GM12878 (cell line): ENCODE measurements around the gene TBXAS1. TPM values are rescaled to one million over a fixed set of nuclear protein-coding genes. Genes with fewer than 3 reads are reported as not detected.

Experiments
- CHD2 ChIP-seq: IDR thresholded peaks from 2 replicates; pipeline ENCODE4 v1.6.1; 2011; ENCODE audit warnings: low read depth, low read length, improper control_type of control experiment, borderline replicate concordance
- ETV6 ChIP-seq, 2 experiments: fragments of 450-650 bp in 1 of 2; IDR thresholded peaks in 1 of 2; conservative IDR thresholded peaks in 1 of 2; 2 replicates each; pipeline ENCODE4 v1.6.1; 2014; ENCODE audit warnings: antibody characterized with exemption in 1 of 2, borderline replicate concordance in 1 of 2, low read depth in 1 of 2, mild to moderate bottlenecking in 1 of 2, moderate library complexity in 1 of 2
- GABPA ChIP-seq: IDR thresholded peaks from 2 replicates; pipeline ENCODE4 v1.6.1; 2014; ENCODE audit warnings: antibody characterized with exemption, low read depth, mild to moderate bottlenecking, inconsistent platforms
- RFX5 ChIP-seq: IDR thresholded peaks from 2 replicates; pipeline ENCODE4 v1.6.1; 2011; ENCODE audit warnings: low read depth, low read length, improper control_type of control experiment
- YBX1 ChIP-seq: fragments of 450-650 bp; IDR thresholded peaks from 2 replicates; pipeline ENCODE4 v1.6.1; 2016; ENCODE audit warnings: antibody characterized with exemption
- YY1 ChIP-seq: IDR thresholded peaks from 2 replicates; pipeline ENCODE4 v1.6.1; 2011; ENCODE audit warnings: low read depth, mild to moderate bottlenecking, low read length
- ZBTB33 ChIP-seq: fragments of 450-650 bp; IDR thresholded peaks from 2 replicates; pipeline ENCODE4 v1.6.1; 2017; ENCODE audit warnings: mild to moderate bottlenecking
- ZNF274 ChIP-seq: IDR thresholded peaks from one replicate; pipeline ENCODE4 v1.8.0; 2011; ENCODE audit not compliant: insufficient read length, insufficient read depth
- polyA plus RNA-seq, 11 experiments: library from polyadenylated mRNA; depleted of rRNA in 4 of 11; unstranded in 6 of 11; stranded (reverse) in 5 of 11; fragments of >200 nt; fragmentation: Nextera tagmentation in 4 of 11; fragmentation: Illumina TruSeq in 1 of 11; extraction: Ambion mirVana in 4 of 11; extraction: Trizol in 1 of 11; gene quantifications; 1 replicate in 1 of 11; 2 replicates in 10 of 11; pipeline versions ENCODE4 v1.2.1 to v1.2.3, GENCODE V29; 2011 to 2016; ENCODE audit warnings: inconsistent platforms in 2 of 11, missing spikeins in 2 of 11, low read depth in 1 of 11
- total RNA-seq, 4 experiments: library from RNA; depleted of rRNA in 3 of 4; stranded (reverse); fragments of >200 nt in 3 of 4; fragmentation: Illumina TruSeq in 1 of 4; extraction: Trizol in 1 of 4; gene quantifications; 2 replicates each; pipeline versions ENCODE4 v1.2.1 to v1.2.3, GENCODE V29; 2013 to 2021
- TF ChIP-seq, protein P1 (sequence below): IDR thresholded peaks from 2 replicates; pipeline ENCODE4 v1.6.1; 2012; ENCODE audit warnings: low read depth, low read length, improper control_type of control experiment
- TF ChIP-seq, protein P2 (sequence below): IDR thresholded peaks from 2 replicates; pipeline ENCODE4 v1.6.1; 2012; ENCODE audit warnings: low read depth, low read length, improper control_type of control experiment

TBXAS1 gene
- total and polyA plus RNA-seq, 10 of the 15 experiments (the other 5 are each of a cell fraction or from before 2014, with no cell fraction given), result 1.5 to 32.7 (median 16.3) TPM

DNA sequence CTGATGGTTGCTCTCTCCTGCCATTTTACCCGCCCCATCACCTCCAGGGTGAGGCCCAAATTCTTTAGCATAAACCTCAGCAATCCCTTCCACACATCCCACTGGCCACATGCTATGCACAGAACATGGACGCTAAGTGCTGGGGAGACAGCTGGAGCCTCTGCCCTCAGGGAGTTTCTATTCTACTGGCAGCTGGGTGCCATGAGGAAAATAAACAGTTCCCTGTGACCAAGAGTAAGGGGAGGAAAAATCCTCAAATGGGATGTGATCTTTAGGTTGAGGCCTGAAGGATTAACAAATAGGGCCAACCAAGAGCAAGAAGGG lies 232.5 kb downstream of the TBXAS1 start (continued):
- TF ChIP-seq ETV6 (conservative IDR thresholded peaks at IDR 0.05 in 1 of 2, IDR thresholded peaks at IDR 0.05 in 1 of 2; ENCODE audit: borderline replicate concordance in 1 of 2, low read depth in 1 of 2) (no peak), CHD2 (no peak), YY1 (no peak), ZBTB33 (no peak), RFX5 (no peak), ZNF274 (no peak), YBX1 (no peak), GABPA (no peak)
- TF ChIP-seq, protein P1, sequence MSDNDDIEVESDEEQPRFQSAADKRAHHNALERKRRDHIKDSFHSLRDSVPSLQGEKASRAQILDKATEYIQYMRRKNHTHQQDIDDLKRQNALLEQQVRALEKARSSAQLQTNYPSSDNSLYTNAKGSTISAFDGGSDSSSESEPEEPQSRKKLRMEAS, result no peak
- TF ChIP-seq, protein P2, sequence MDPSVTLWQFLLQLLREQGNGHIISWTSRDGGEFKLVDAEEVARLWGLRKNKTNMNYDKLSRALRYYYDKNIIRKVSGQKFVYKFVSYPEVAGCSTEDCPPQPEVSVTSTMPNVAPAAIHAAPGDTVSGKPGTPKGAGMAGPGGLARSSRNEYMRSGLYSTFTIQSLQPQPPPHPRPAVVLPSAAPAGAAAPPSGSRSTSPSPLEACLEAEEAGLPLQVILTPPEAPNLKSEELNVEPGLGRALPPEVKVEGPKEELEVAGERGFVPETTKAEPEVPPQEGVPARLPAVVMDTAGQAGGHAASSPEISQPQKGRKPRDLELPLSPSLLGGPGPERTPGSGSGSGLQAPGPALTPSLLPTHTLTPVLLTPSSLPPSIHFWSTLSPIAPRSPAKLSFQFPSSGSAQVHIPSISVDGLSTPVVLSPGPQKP, result no peak
